Mesenchymal stem cell (in vitro differentiated cells and primary cell): ENCODE data around the gene SPINK2.

Experiments
- DNase-seq: peaks from one replicate; pipeline ENCODE4 v3.0.0-alpha.2; 2013
- H2AFZ ChIP-seq: one replicate; pipeline ENCODE4 v1.6.1; 2013; ENCODE audit warnings: low read depth, mild to moderate bottlenecking, control low read depth, inconsistent platforms, low read length, moderate library complexity
- H2AK5ac ChIP-seq: 2 replicates; pipeline ENCODE4 v1.6.1; 2013; ENCODE audit warnings: low read length, moderate library complexity, mild to moderate bottlenecking, inconsistent platforms; ENCODE audit not compliant: severe bottlenecking
- H2BK120ac ChIP-seq: one replicate; pipeline ENCODE4 v1.6.1; 2013; ENCODE audit warnings: low read depth, mild to moderate bottlenecking, inconsistent platforms, low read length, moderate library complexity
- H2BK12ac ChIP-seq, 2 experiments: one replicate each; pipeline ENCODE4 v1.6.1; 2013; ENCODE audit warnings: inconsistent platforms in 2 of 2, low read length in 2 of 2, mild to moderate bottlenecking in 2 of 2, moderate library complexity in 2 of 2, control low read depth in 1 of 2
- H2BK15ac ChIP-seq: one replicate; pipeline ENCODE4 v1.6.1; 2013; ENCODE audit warnings: mild to moderate bottlenecking, low read depth, inconsistent platforms; ENCODE audit not compliant: poor library complexity, severe bottlenecking
- H2BK5ac ChIP-seq: 2 replicates; pipeline ENCODE4 v1.6.1; 2013; ENCODE audit warnings: low read depth, mild to moderate bottlenecking, low read length, control low read depth, inconsistent platforms; ENCODE audit not compliant: poor library complexity, severe bottlenecking
- H3K14ac ChIP-seq, 2 experiments: one replicate each; pipeline ENCODE4 v1.6.1; 2013; ENCODE audit warnings: inconsistent platforms in 2 of 2, low read length in 2 of 2, control low read depth in 1 of 2, mild to moderate bottlenecking in 1 of 2, moderate library complexity in 1 of 2
- H3K18ac ChIP-seq, 2 experiments: one replicate each; pipeline ENCODE4 v1.6.1; 2013; ENCODE audit warnings: inconsistent platforms in 2 of 2, low read length in 2 of 2, control low read depth in 1 of 2, low read depth in 1 of 2, mild to moderate bottlenecking in 1 of 2
- H3K23ac ChIP-seq, 2 experiments: one replicate each; pipeline ENCODE4 v1.6.1; 2013; ENCODE audit warnings: inconsistent platforms in 2 of 2, low read length in 2 of 2, mild to moderate bottlenecking in 2 of 2, moderate library complexity in 2 of 2, control low read depth in 1 of 2
- H3K27ac ChIP-seq: 2 replicates; pipeline ENCODE4 v1.5.1; 2013; ENCODE audit warnings: mild to moderate bottlenecking, moderate library complexity, low read length, control low read depth, inconsistent platforms; ENCODE audit not compliant: poor library complexity, severe bottlenecking
- H3K27me3 ChIP-seq, 2 experiments: 2 replicates each; pipeline versions ENCODE4 v1.6.1 to v1.7.0; 2013; ENCODE audit warnings: low read length in 2 of 2, mild to moderate bottlenecking in 2 of 2, moderate library complexity in 2 of 2, control low read depth in 1 of 2, inconsistent platforms in 1 of 2; ENCODE audit not compliant: control insufficient read depth in 1 of 2, insufficient read depth in 1 of 2
- H3K36me3 ChIP-seq, 2 experiments: 2 replicates each; pipeline versions ENCODE4 v1.6.1 to v1.7.0; 2013; ENCODE audit warnings: low read length in 2 of 2, control low read depth in 1 of 2, inconsistent platforms in 1 of 2, low read depth in 1 of 2, mild to moderate bottlenecking in 1 of 2; ENCODE audit not compliant: insufficient read depth in 2 of 2, control insufficient read depth in 1 of 2
- H3K4ac ChIP-seq, 2 experiments: one replicate each; pipeline ENCODE4 v1.6.1; 2013; ENCODE audit warnings: inconsistent platforms in 2 of 2, low read length in 2 of 2, mild to moderate bottlenecking in 2 of 2, moderate library complexity in 2 of 2, control low read depth in 1 of 2, low read depth in 1 of 2
- H3K4me1 ChIP-seq: 2 replicates; pipeline ENCODE4 v1.6.1; 2013; ENCODE audit warnings: low read depth, low read length, control low read depth; ENCODE audit not compliant: control insufficient read depth, insufficient read depth
- H3K4me2 ChIP-seq: 2 replicates; pipeline ENCODE4 v1.6.1; 2013; ENCODE audit warnings: low read length, mild to moderate bottlenecking, inconsistent platforms; ENCODE audit not compliant: poor library complexity, severe bottlenecking
- H3K4me3 ChIP-seq, 2 experiments: 2 replicates each; pipeline versions ENCODE4 v1.5.1 to v1.7.0; 2013; ENCODE audit warnings: low read length in 2 of 2, mild to moderate bottlenecking in 2 of 2, control low read depth in 1 of 2, low read depth in 1 of 2; ENCODE audit not compliant: insufficient read depth in 1 of 2
- H3K79me1 ChIP-seq: replicated peaks from 2 replicates; pipeline ENCODE4 v1.6.1; 2013; ENCODE audit warnings: mild to moderate bottlenecking, control low read depth, low read length, inconsistent platforms; ENCODE audit not compliant: poor library complexity, severe bottlenecking
- H3K9ac ChIP-seq: 2 replicates; pipeline ENCODE4 v1.7.0; 2013; ENCODE audit warnings: mild to moderate bottlenecking, low read length, moderate library complexity
- H3K9me3 ChIP-seq: 2 replicates; pipeline ENCODE4 v1.7.0; 2013; ENCODE audit warnings: mild to moderate bottlenecking, low read length; ENCODE audit not compliant: control insufficient read depth
- H4K8ac ChIP-seq: one replicate; pipeline ENCODE4 v1.6.1; 2013; ENCODE audit warnings: inconsistent platforms, mild to moderate bottlenecking, low read length, moderate library complexity
- H4K91ac ChIP-seq: one replicate; pipeline ENCODE4 v1.6.1; 2013; ENCODE audit warnings: mild to moderate bottlenecking, low read length, inconsistent platforms
- WGBS: methylation state at CpG from one replicate; pipeline ENCODE4 v1.1.7; 2013; ENCODE audit warnings: mixed read lengths; 5-methylcytosine and 5-hydroxymethylcytosine counted together

The SPINK2 gene

GRCh38 chr4:56860781-56861180 lies 39.3 kb upstream of the SPINK2 start:
- Histone ChIP-seq H3K9ac (no peak overlapping the region), H4K8ac (no peak overlapping the region), H3K4me3 (no peak overlapping the region), H2AFZ (no peak overlapping the region), H3K36me3 (no peaks in the 10 kb centered on the region), H3K27me3 (peaks cover 0 to 6% of the 10 kb centered on the region in 2 experiments), H3K4ac (no peak overlapping the region), H3K4me1 (no peaks in the 10 kb centered on the region), H2BK5ac (no peak overlapping the region), H3K18ac (no peak overlapping the region), H3K4me2 (no peak overlapping the region), H2BK12ac (no peak overlapping the region), H2AK5ac (no peak overlapping the region), H3K14ac (no peak overlapping the region), H3K9me3 (no peaks in the 10 kb centered on the region), H3K79me1 (no peaks in the 10 kb centered on the region), H3K23ac (no peak overlapping the region), H2BK120ac (no peak overlapping the region), H2BK15ac (no peak overlapping the region), H4K91ac (no peak overlapping the region), H3K27ac (no peak overlapping the region)
- DNase-seq, result no peak
- WGBS, result 100% methylated on average over 2 of the region's 3 CpGs

GRCh38 chr4:56859841-56860240 lies 38.3 kb upstream of the SPINK2 start:
- Histone ChIP-seq H3K9me3 (no peaks in the 10 kb centered on the region), H2BK5ac (no peak overlapping the region), H4K8ac (no peak overlapping the region), H3K27me3 (peaks cover 0 to 6% of the 10 kb centered on the region in 2 experiments), H3K14ac (no peak overlapping the region), H2BK120ac (no peak overlapping the region), H3K23ac (no peak overlapping the region), H2AFZ (no peak overlapping the region), H3K4me2 (no peak overlapping the region), H3K9ac (no peak overlapping the region), H3K27ac (no peak overlapping the region), H2AK5ac (no peak overlapping the region), H2BK15ac (no peak overlapping the region), H2BK12ac (no peak overlapping the region), H4K91ac (no peak overlapping the region), H3K4me3 (no peak overlapping the region), H3K4ac (no peak overlapping the region), H3K36me3 (no peaks in the 10 kb centered on the region), H3K18ac (no peak overlapping the region), H3K4me1 (no peaks in the 10 kb centered on the region), H3K79me1 (no peaks in the 10 kb centered on the region)
- no CpG with 5 or more reads among the region's 5 CpGs for WGBS
- DNase-seq, result no peak

- Histone ChIP-seq H4K8ac (no peak overlapping the region), H3K36me3 (no peaks in the 10 kb centered on the region), H2BK120ac (no peak overlapping the region), H3K4ac (no peak overlapping the region), H3K14ac (peak overlapping the region in 1 of 2 experiments; percentile 65), H3K4me3 (no peak overlapping the region), H2BK12ac (no peak overlapping the region), H2BK15ac (no peak overlapping the region), H3K27ac (no peak overlapping the region), H2AK5ac (no peak overlapping the region), H3K27me3 (peaks cover 0 to 6% of the 10 kb centered on the region in 2 experiments), H3K4me1 (no peaks in the 10 kb centered on the region), H3K4me2 (no peak overlapping the region), H2BK5ac (no peak overlapping the region), H4K91ac (no peak overlapping the region), H3K79me1 (no peaks in the 10 kb centered on the region), H3K23ac (no peak overlapping the region), H2AFZ (no peak overlapping the region), H3K9ac (no peak overlapping the region), H3K9me3 (no peaks in the 10 kb centered on the region), H3K18ac (no peak overlapping the region)
- WGBS, result 97% methylated on average over 2 of the region's 2 CpGs
- DNase-seq, result no peak
These were observed 36.3 kb upstream of the SPINK2 start for GRCh38 chr4:56857601-56858309.

DNA sequence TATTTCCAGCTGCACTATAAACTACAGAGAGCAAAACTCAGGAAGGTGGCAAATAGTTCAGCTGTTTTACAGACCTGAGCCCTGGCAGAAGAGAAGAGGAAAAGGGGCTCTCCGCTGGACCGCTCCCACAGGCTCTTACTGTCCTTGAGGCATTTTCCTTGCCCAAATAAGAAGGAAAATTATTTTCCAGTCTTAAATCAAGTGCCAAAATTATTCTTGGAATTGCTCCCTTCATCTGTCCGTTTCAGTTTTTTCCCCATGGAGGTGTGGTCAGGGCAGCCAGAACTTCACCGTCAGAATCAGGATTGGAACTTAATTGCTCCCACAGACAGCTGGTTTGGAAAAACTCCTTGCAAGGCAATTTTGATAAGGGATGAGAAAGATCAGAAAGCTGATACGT lies 35.2 kb upstream of the SPINK2 start:
- H3K27ac ChIP-seq, result no peak overlapping the region
- no peak overlapping the region for H3K9ac ChIP-seq
- H2BK15ac ChIP-seq, result no peak overlapping the region
- no peak overlapping the region for H2BK5ac ChIP-seq
- no peak overlapping the region for H4K8ac ChIP-seq
- no peak overlapping the region for H4K91ac ChIP-seq
- no peak overlapping the region for H2BK120ac ChIP-seq
- peaks cover 0 to 6% of the 10 kb centered on the region in 2 experiments for H3K27me3 ChIP-seq
- WGBS, result 79% methylated on average over 4 of the region's 5 CpGs
- no peaks in the 10 kb centered on the region for H3K79me1 ChIP-seq
- no peaks in the 10 kb centered on the region for H3K9me3 ChIP-seq
- H3K23ac ChIP-seq, result no peak overlapping the region
- H3K4me1 ChIP-seq, result no peaks in the 10 kb centered on the region
- no peak overlapping the region for H2AK5ac ChIP-seq
- DNase-seq, result no peak
- no peak overlapping the region for H3K4me3 ChIP-seq
- no peak overlapping the region for H3K14ac ChIP-seq
- H3K4me2 ChIP-seq, result no peak overlapping the region
- no peak overlapping the region for H3K18ac ChIP-seq
- H2BK12ac ChIP-seq, result no peak overlapping the region
- H3K36me3 ChIP-seq, result no peaks in the 10 kb centered on the region
- no peak overlapping the region for H2AFZ ChIP-seq
- no peak overlapping the region for H3K4ac ChIP-seq
